Transverse colon (tissue), 4 donors: ENCODE results near the gene TMTC1.

ENCODE experiments used
- CTCF ChIP-seq, 5 experiments: fragments of 200-600 bp in 3 of 5; fragments of 450-650 bp in 2 of 5; sonication (generic) in 3 of 5; IDR thresholded peaks; 1 replicate in 2 of 5; 2 replicates in 3 of 5; pipeline ENCODE4 v1.5.1; 2016 to 2017; ENCODE audit warnings: antibody characterized with exemption in 5 of 5, inconsistent platforms in 3 of 5, mild to moderate bottlenecking in 2 of 5, moderate library complexity in 1 of 5
- EP300 ChIP-seq: sonication (generic); formaldehyde crosslinking; IDR thresholded peaks from one replicate; pipeline ENCODE4 v1.6.1; 2017; ENCODE audit warnings: antibody characterized with exemption, low read depth
- POLR2A ChIP-seq: fragments of 450-650 bp; IDR thresholded peaks from one replicate; pipeline ENCODE4 v1.6.1; 2016; ENCODE audit warnings: antibody characterized with exemption, mild to moderate bottlenecking, moderate library complexity
- POLR2AphosphoS5 ChIP-seq, 3 donors: sonication (generic); formaldehyde crosslinking; IDR thresholded peaks; one replicate each; pipeline ENCODE4 v1.6.1; 2016; ENCODE audit warnings: antibody characterized with exemption in 3 of 3

- no peak for TF ChIP-seq CTCF (IDR thresholded peaks at IDR 0.05)
- TF ChIP-seq POLR2A: no peak
- TF ChIP-seq POLR2AphosphoS5 (IDR thresholded peaks at IDR 0.05): no peak
- TF ChIP-seq EP300: no peak
Observed at GRCh38 chr12:29622251-29622650, 161.5 kb downstream of the TMTC1 start.
